Aorta (tissue), 5 donors: ENCODE measurements around the gene MGMT. TPM values are rescaled to one million over a fixed set of nuclear protein-coding genes. Genes with fewer than 3 reads are reported as not detected.

ENCODE experiments used
- ATAC-seq: fragments of 200-7000 bp; cut with Tn5 transposase; one replicate; pipeline ENCODE4 v1.9.1; 2022; ENCODE audit warnings: moderate library complexity; ENCODE audit not compliant: low FRiP score
- DNase-seq, 2 donors: peaks; one replicate each; pipeline ENCODE4 v3.0.0-alpha.2; 2020
- H3K27ac ChIP-seq, 2 donors: one replicate each; pipeline ENCODE4 v1.5.1; 2013; ENCODE audit warnings: low read length in 2 of 2, mild to moderate bottlenecking in 2 of 2, moderate library complexity in 2 of 2, control low read depth in 1 of 2, inconsistent platforms in 1 of 2, low read depth in 1 of 2
- H3K27me3 ChIP-seq, 2 donors: one replicate each; pipeline ENCODE4 v1.6.1; 2013; ENCODE audit warnings: control low read depth in 1 of 2, low read length in 1 of 2, mild to moderate bottlenecking in 1 of 2, moderate library complexity in 1 of 2; ENCODE audit not compliant: insufficient read depth in 2 of 2, control insufficient read depth in 1 of 2
- H3K36me3 ChIP-seq, 2 donors: one replicate each; pipeline ENCODE4 v1.6.1; 2013; ENCODE audit warnings: control low read depth in 1 of 2, low read length in 1 of 2, mild to moderate bottlenecking in 1 of 2; ENCODE audit not compliant: insufficient read depth in 2 of 2, control insufficient read depth in 1 of 2
- H3K4me1 ChIP-seq, 2 donors: one replicate each; pipeline ENCODE4 v1.6.1; 2013; ENCODE audit warnings: low read length in 2 of 2, control low read depth in 1 of 2, mild to moderate bottlenecking in 1 of 2, moderate library complexity in 1 of 2; ENCODE audit not compliant: insufficient read depth in 2 of 2, control insufficient read depth in 1 of 2
- H3K4me3 ChIP-seq, 2 donors: one replicate each; pipeline ENCODE4 v1.5.1; 2013; ENCODE audit warnings: low read length in 2 of 2, control low read depth in 1 of 2, mild to moderate bottlenecking in 1 of 2
- H3K9me3 ChIP-seq: one replicate; pipeline ENCODE4 v1.6.1; 2013; ENCODE audit warnings: mild to moderate bottlenecking, low read length; ENCODE audit not compliant: control insufficient read depth
- WGBS, 2 donors: extraction: QIAGEN DNeasy Blood & Tissue Kit; methylation state at CpG; one replicate each; pipeline ENCODE4 v1.1.7; 2013; 5-methylcytosine and 5-hydroxymethylcytosine counted together
- intact Hi-C, 2 donors: fragments of 100-400 bp; cut with DNase I; formaldehyde crosslinking; loops; one replicate each; pipeline versions ENCODE4 v1.14.2 to v1.15.0; 2022
- polyA plus RNA-seq, 2 donors: library from polyadenylated mRNA; stranded (reverse); fragments of 200-250 nt; gene quantifications; one replicate each; pipeline ENCODE4 v1.2.3, GENCODE V29; 2013
- total RNA-seq, 2 donors: library from RNA; stranded (reverse); fragmentation: NEBNext Ultra II Directional; extraction: Animal tissue kit (Norgen Biotek cat#: 25700); gene quantifications; one replicate each; pipeline ENCODE4 v1.2.1, GENCODE V29; 2021
- donor health status: healthy with polysubstance abuse.
- donor health status: Bipolar disorder and iron deficiency.
- donor health status: DM: no; HTN: no; CAD: no.
- donor health status: DM: no; HTN: no; CAD: no.
- donor health status: DM: yes; HTN: yes; CAD: no.

The MGMT gene
- total and polyA plus RNA-seq, 4 donors: 8.8 to 30.0 (median 14.1) TPM

GRCh38 chr10:129525401-129525801 lies 58.4 kb downstream of the MGMT start:
- Histone ChIP-seq H3K27ac (no peak overlapping the region), H3K9me3 (no peaks in the 10 kb centered on the region), H3K4me1 (no peaks in the 10 kb centered on the region), H3K4me3 (no peak overlapping the region), H3K27me3 (no peaks in the 10 kb centered on the region), H3K36me3 (no peaks in the 10 kb centered on the region)
- ATAC-seq: no peak
- peak in 1 of 2 donors; percentile 61 for DNase-seq
- WGBS, 2 donors: 4 to 8% methylated on average over 13 of the region's 13 CpGs
- intact Hi-C loops: no loop called here

- WGBS, 2 donors: 93 to 99% methylated on average over 12 of the region's 12 CpGs
- Histone ChIP-seq H3K36me3 (no peaks in the 10 kb centered on the region), H3K4me1 (no peaks in the 10 kb centered on the region), H3K4me3 (no peak overlapping the region), H3K27ac (no peak overlapping the region), H3K9me3 (no peaks in the 10 kb centered on the region), H3K27me3 (no peaks in the 10 kb centered on the region)
- peak in 1 of 2 donors; percentile 54 for DNase-seq
- no peak for ATAC-seq
- intact Hi-C loops: no loop called here
Measured at GRCh38 chr10:129526943-129527342, 59.9 kb downstream of the MGMT start.

GRCh38 chr10:129528376-129528978 lies 61.4 kb downstream of the MGMT start:
- H3K9me3 ChIP-seq: no peaks in the 10 kb centered on the region
- intact Hi-C loops: no loop called here
- DNase-seq (no peak), ATAC-seq (no peak)
- no peak overlapping the region for H3K27ac ChIP-seq
- no peaks in the 10 kb centered on the region for H3K4me1 ChIP-seq
- no peak overlapping the region for H3K4me3 ChIP-seq
- H3K36me3 ChIP-seq: no peaks in the 10 kb centered on the region
- no peaks in the 10 kb centered on the region for H3K27me3 ChIP-seq
- 92 to 98% methylated on average over 16 of the region's 16 CpGs for WGBS, 2 donors

GRCh38 chr10:129530581-129530980 lies 63.5 kb downstream of the MGMT start:
- ATAC-seq (no peak), DNase-seq (peak in 1 of 2 donors; percentile 39)
- no peaks in the 10 kb centered on the region for H3K9me3 ChIP-seq
- no peak overlapping the region for H3K27ac ChIP-seq
- intact Hi-C loops: no loop called here
- no peak overlapping the region for H3K4me3 ChIP-seq
- no peaks in the 10 kb centered on the region for H3K4me1 ChIP-seq
- no peaks in the 10 kb centered on the region for H3K36me3 ChIP-seq
- WGBS, 2 donors: 95 to 96% methylated on average over 14 of the region's 14 CpGs
- no peaks in the 10 kb centered on the region for H3K27me3 ChIP-seq

- intact Hi-C loops: no loop called here
- no peak overlapping the region for H3K27ac ChIP-seq
- 86 to 91% methylated on average over 15 of the region's 15 CpGs for WGBS, 2 donors
- H3K36me3 ChIP-seq: no peaks in the 10 kb centered on the region
- no peak overlapping the region for H3K4me3 ChIP-seq
- DNase-seq (no peak), ATAC-seq (no peak)
- no peaks in the 10 kb centered on the region for H3K9me3 ChIP-seq
- no peaks in the 10 kb centered on the region for H3K4me1 ChIP-seq
- H3K27me3 ChIP-seq: no peaks in the 10 kb centered on the region
Measured at GRCh38 chr10:129531195-129531968, 64.3 kb downstream of the MGMT start.

- intact Hi-C loops: no loop called here
- ATAC-seq: no peak
- Histone ChIP-seq H3K36me3 (no peaks in the 10 kb centered on the region), H3K4me1 (no peaks in the 10 kb centered on the region), H3K4me3 (no peak overlapping the region), H3K27me3 (no peaks in the 10 kb centered on the region), H3K9me3 (no peaks in the 10 kb centered on the region), H3K27ac (no peak overlapping the region)
- no peak for DNase-seq
- 89 to 90% methylated on average over 10 of the region's 10 CpGs for WGBS, 2 donors
Measured at GRCh38 chr10:129531969-129532660, 65.1 kb downstream of the MGMT start.

GRCh38 chr10:129532838-129533237 lies 65.8 kb downstream of the MGMT start:
- H3K27me3 ChIP-seq: no peaks in the 10 kb centered on the region
- H3K36me3 ChIP-seq: no peaks in the 10 kb centered on the region
- WGBS, 2 donors: 65 to 68% methylated on average over 12 of the region's 12 CpGs
- H3K4me3 ChIP-seq: no peak overlapping the region
- no peaks in the 10 kb centered on the region for H3K9me3 ChIP-seq
- H3K4me1 ChIP-seq: no peaks in the 10 kb centered on the region
- H3K27ac ChIP-seq: no peak overlapping the region
- DNase-seq (no peak), ATAC-seq (peak; percentile 58)
- intact Hi-C loops: no loop called here

GRCh38 chr10:129533281-129533680 lies 66.2 kb downstream of the MGMT start:
- Histone ChIP-seq H3K36me3 (no peaks in the 10 kb centered on the region), H3K27me3 (no peaks in the 10 kb centered on the region), H3K27ac (no peak overlapping the region), H3K9me3 (no peaks in the 10 kb centered on the region), H3K4me1 (no peaks in the 10 kb centered on the region), H3K4me3 (no peak overlapping the region)
- no peak for DNase-seq
- intact Hi-C loops: no loop called here
- 88 to 91% methylated on average over 11 of the region's 11 CpGs for WGBS, 2 donors
- no peak for ATAC-seq
